Measurements from ENCODE around the gene GUCD1. TPM values are rescaled to one million over a fixed set of nuclear protein-coding genes. Genes with fewer than 3 reads are reported as not detected.

Gene GUCD1
- total and polyA plus RNA-seq, 2 of the 13 experiments (the other 11 are each of a cell fraction or from before 2014, with no cell fraction given), result 128 to 245 TPM

- TF ChIP-seq HNF4G (IDR thresholded peaks at IDR 0.05; ENCODE audit: borderline replicate concordance, low read depth, low read length), result no peak
- TF ChIP-seq HNF4G (CRISPR knock-in tag; IDR thresholded peaks at IDR 0.05; ENCODE audit: borderline replicate concordance, low read depth), result no peak
- TF ChIP-seq ZNF430 (CRISPR knock-in tag; IDR thresholded peaks at IDR 0.05), result no peak
- TF ChIP-seq SRF (IDR thresholded peaks at IDR 0.05; ENCODE audit: low read depth, low read length), result no peak
- TF ChIP-seq, protein P1, sequence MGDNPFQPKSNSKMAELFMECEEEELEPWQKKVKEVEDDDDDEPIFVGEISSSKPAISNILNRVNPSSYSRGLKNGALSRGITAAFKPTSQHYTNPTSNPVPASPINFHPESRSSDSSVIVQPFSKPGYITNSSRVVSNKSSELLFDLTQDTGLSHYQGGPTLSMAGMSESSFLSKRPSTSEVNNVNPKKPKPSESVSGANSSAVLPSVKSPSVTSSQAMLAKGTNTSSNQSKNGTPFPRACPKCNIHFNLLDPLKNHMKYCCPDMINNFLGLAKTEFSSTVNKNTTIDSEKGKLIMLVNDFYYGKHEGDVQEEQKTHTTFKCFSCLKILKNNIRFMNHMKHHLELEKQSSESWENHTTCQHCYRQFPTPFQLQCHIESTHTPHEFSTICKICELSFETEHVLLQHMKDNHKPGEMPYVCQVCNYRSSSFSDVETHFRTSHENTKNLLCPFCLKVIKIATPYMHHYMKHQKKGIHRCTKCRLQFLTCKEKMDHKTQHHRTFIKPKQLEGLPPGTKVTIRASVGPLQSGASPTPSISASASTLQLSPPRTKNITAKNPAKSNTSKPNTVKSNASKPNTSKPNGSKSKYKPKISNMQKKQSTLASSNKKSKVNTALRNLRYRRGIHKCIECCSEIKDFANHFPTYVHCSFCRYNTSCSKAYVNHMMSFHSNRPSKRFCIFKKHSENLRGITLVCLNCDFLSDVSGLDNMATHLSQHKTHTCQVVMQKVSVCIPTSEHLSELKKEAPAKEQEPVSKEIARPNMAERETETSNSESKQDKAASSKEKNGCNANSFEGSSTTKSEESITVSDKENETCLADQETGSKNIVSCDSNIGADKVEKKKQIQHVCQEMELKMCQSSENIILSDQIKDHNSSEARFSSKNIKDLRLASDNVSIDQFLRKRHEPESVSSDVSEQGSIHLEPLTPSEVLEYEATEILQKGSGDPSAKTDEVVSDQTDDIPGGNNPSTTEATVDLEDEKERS (CRISPR knock-in tag; IDR thresholded peaks at IDR 0.05), result no peak
- no peak for TF ChIP-seq ZNF775 (CRISPR knock-in tag; IDR thresholded peaks at IDR 0.05; ENCODE audit: borderline replicate concordance)
- TF ChIP-seq ZNF780A (CRISPR knock-in tag; IDR thresholded peaks at IDR 0.05), result no peak
- TF ChIP-seq NFKBIZ (CRISPR knock-in tag; IDR thresholded peaks at IDR 0.05), result no peak
- no peak for TF ChIP-seq PCBP1 (IDR thresholded peaks at IDR 0.05; ENCODE audit: borderline replicate concordance, low read depth, low read length)
- TF ChIP-seq, protein P2, sequence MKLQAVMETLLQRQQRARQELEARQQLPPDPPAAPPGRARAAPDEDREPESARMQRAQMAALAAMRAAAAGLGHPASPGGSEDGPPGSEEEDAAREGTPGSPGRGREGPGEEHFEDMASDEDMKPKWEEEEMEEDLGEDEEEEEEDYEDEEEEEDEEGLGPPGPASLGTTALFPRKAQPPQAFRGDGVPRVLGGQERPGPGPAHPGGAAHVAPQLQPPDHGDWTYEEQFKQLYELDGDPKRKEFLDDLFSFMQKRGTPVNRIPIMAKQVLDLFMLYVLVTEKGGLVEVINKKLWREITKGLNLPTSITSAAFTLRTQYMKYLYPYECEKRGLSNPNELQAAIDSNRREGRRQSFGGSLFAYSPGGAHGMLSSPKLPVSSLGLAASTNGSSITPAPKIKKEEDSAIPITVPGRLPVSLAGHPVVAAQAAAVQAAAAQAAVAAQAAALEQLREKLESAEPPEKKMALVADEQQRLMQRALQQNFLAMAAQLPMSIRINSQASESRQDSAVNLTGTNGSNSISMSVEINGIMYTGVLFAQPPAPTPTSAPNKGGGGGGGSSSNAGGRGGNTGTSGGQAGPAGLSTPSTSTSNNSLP (IDR thresholded peaks at IDR 0.05; ENCODE audit: low read depth, low read length), result no peak
These were observed 30.5 kb upstream of the GUCD1 start (continued) for GRCh38 chr22:24585461-24585860.
